Nephron (organoid): ENCODE data around the gene ABCC4.

Source experiments
- H3K27ac Mint-ChIP-seq, 3 experiments: 2 replicates each; pipeline ENCODE4 v1.8.0; 2020; ENCODE audit warnings: mixed read lengths in 3 of 3, mild to moderate bottlenecking in 2 of 3, moderate library complexity in 1 of 3
- H3K27me3 Mint-ChIP-seq: 2 replicates; pipeline ENCODE4 v1.8.0; 2021; ENCODE audit warnings: low read depth, mild to moderate bottlenecking, moderate library complexity, mixed read lengths
- H3K36me3 Mint-ChIP-seq: 2 replicates; pipeline ENCODE4 v1.8.0; 2020; ENCODE audit warnings: low read depth, mixed read lengths
- H3K4me1 Mint-ChIP-seq: 2 replicates; pipeline ENCODE4 v1.8.0; 2020; ENCODE audit warnings: mixed read lengths
- H3K4me3 Mint-ChIP-seq, 3 experiments: 2 replicates each; pipeline ENCODE4 v1.8.0; 2020; ENCODE audit warnings: mild to moderate bottlenecking in 3 of 3, mixed read lengths in 3 of 3, moderate library complexity in 2 of 3
- H3K9me3 Mint-ChIP-seq: 2 replicates; pipeline ENCODE4 v1.8.0; 2020; ENCODE audit warnings: mixed read lengths
- CTCF ChIP-seq, 3 experiments: fragments of 200-600 bp; sonication (generic); IDR thresholded peaks; one replicate each; pipeline ENCODE4 v1.5.0; 2021; ENCODE audit warnings: antibody characterized with exemption in 3 of 3; ENCODE audit not compliant: unreplicated experiment in 3 of 3

ABCC4 gene

GRCh38 chr13:95251641-95252040, 49.6 kb downstream of the ABCC4 start:
- TF ChIP-seq CTCF (IDR thresholded peaks at IDR 0.05; ENCODE audit: unreplicated experiment in 3 of 3): no peak
- Mint-ChIP-seq H3K9me3 (no peaks in the 10 kb centered on the region), H3K27me3 (peaks cover 4% of the 10 kb centered on the region), H3K36me3 (peaks cover 6% of the 10 kb centered on the region), H3K27ac (peak overlapping the region in 1 of 3 experiments; percentile 19), H3K4me1 (peaks cover 5% of the 10 kb centered on the region), H3K4me3 (no peak overlapping the region)

- H3K4me3 Mint-ChIP-seq: no peak overlapping the region
- no peak for TF ChIP-seq CTCF (IDR thresholded peaks at IDR 0.05; ENCODE audit: unreplicated experiment in 3 of 3)
- H3K27ac Mint-ChIP-seq: peak overlapping the region in 1 of 3 experiments; percentile 19
- peaks cover 4% of the 10 kb centered on the region for H3K27me3 Mint-ChIP-seq
- H3K4me1 Mint-ChIP-seq: peaks cover 5% of the 10 kb centered on the region
- H3K9me3 Mint-ChIP-seq: no peaks in the 10 kb centered on the region
- H3K36me3 Mint-ChIP-seq: peaks cover 9% of the 10 kb centered on the region
Observed at GRCh38 chr13:95250961-95251360, 50.3 kb downstream of the ABCC4 start.

GRCh38 chr13:95248953-95249352, 52.3 kb downstream of the ABCC4 start:
- no peaks in the 10 kb centered on the region for H3K9me3 Mint-ChIP-seq

GRCh38 chr13:95247852-95248251, 53.4 kb downstream of the ABCC4 start:
- TF ChIP-seq CTCF (IDR thresholded peaks at IDR 0.05; ENCODE audit: unreplicated experiment in 3 of 3): no peak
- H3K4me3 Mint-ChIP-seq: no peak overlapping the region
- peaks cover 5% of the 10 kb centered on the region for H3K4me1 Mint-ChIP-seq
- H3K9me3 Mint-ChIP-seq: no peaks in the 10 kb centered on the region
- H3K36me3 Mint-ChIP-seq: peaks cover 9% of the 10 kb centered on the region
- H3K27me3 Mint-ChIP-seq: no peaks in the 10 kb centered on the region
- H3K27ac Mint-ChIP-seq: no peak overlapping the region

More at GRCh38 chr13:95248953-95249352, 52.3 kb downstream of the ABCC4 start:
- Mint-ChIP-seq H3K27ac (no peak overlapping the region), H3K36me3 (peaks cover 9% of the 10 kb centered on the region), H3K27me3 (no peaks in the 10 kb centered on the region), H3K4me1 (peaks cover 5% of the 10 kb centered on the region), H3K4me3 (no peak overlapping the region)
- no peak for TF ChIP-seq CTCF (IDR thresholded peaks at IDR 0.05; ENCODE audit: unreplicated experiment in 3 of 3)

DNA sequence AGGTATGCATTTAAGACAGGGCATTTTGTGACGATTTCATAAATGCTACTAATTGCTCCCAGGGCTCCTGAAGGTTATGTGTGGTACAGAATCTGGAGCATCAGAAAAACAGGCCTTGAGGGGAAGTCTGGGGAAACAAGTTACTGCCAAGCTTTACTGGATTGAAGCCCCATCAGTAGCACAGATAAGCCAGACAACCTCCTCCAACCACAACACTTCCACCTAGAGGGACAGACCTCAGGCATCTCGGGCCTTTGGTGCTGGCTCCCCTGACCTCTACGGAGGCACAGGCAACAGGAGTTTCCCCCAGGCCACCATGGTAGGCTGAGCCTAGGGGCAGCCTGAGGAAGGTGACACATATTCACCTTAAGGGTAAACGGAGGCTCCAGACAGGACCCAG, 54.1 kb downstream of the ABCC4 start:
- Mint-ChIP-seq H3K27me3 (no peaks in the 10 kb centered on the region), H3K27ac (no peak overlapping the region), H3K9me3 (no peaks in the 10 kb centered on the region), H3K4me3 (no peak overlapping the region), H3K4me1 (peaks cover 5% of the 10 kb centered on the region), H3K36me3 (peaks cover 9% of the 10 kb centered on the region)
- no peak for TF ChIP-seq CTCF (IDR thresholded peaks at IDR 0.05; ENCODE audit: unreplicated experiment in 3 of 3)

GRCh38 chr13:95246292-95247082, 54.8 kb downstream of the ABCC4 start:
- H3K4me1 Mint-ChIP-seq: peaks cover 10% of the 10 kb centered on the region

More at GRCh38 chr13:95246292-95247082, 54.8 kb downstream of the ABCC4 start:
- H3K4me3 Mint-ChIP-seq: no peak overlapping the region
- no peak overlapping the region for H3K27ac Mint-ChIP-seq
- no peaks in the 10 kb centered on the region for H3K27me3 Mint-ChIP-seq
- peaks cover 9% of the 10 kb centered on the region for H3K36me3 Mint-ChIP-seq
- no peak for TF ChIP-seq CTCF (IDR thresholded peaks at IDR 0.05; ENCODE audit: unreplicated experiment in 3 of 3)
- no peaks in the 10 kb centered on the region for H3K9me3 Mint-ChIP-seq
